Measurements from ENCODE around the gene SH3GLB1. TPM values are rescaled to one million over a fixed set of nuclear protein-coding genes. Genes with fewer than 3 reads are reported as not detected.

Gene SH3GLB1
- total and polyA plus RNA-seq, 2 of the 13 experiments (the other 11 are each of a cell fraction or from before 2014, with no cell fraction given), result 26.0 to 41.5 TPM

DNA sequence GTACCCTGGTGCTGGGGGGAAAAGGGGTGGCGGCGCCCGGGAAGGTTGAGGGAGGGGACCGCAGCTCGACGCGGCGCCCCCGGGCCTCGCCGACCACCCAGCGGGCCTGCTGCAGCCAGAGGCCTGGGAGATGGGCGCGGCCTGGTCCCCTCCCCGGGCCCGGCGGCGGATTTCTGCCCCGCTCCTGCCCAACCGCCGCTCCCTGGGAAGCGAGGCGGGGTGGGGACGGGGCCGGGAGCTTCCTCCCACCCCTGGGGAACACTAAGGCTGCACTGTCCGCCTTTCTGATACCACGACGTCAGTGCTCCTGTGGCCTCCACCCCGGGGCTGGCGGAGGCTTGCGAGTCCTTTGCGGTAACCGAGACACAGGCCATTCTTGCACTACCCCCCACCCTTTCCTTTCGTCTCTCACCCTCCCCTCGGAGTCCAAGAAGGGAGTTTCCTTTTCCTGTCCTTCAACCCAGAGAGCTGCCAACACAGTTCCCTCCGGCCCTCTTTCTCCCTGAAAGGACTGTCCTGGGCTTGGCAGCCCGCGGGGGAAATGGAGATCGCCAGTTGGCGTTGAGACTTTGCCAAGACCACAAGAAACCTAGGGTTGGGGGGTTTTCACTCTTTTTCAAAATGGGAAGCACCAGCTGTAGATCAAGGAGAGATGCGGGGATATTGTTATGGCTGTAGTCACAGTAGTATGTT is 742 bp downstream of the SH3GLB1 start (continued):
- TF ChIP-seq, protein P1, sequence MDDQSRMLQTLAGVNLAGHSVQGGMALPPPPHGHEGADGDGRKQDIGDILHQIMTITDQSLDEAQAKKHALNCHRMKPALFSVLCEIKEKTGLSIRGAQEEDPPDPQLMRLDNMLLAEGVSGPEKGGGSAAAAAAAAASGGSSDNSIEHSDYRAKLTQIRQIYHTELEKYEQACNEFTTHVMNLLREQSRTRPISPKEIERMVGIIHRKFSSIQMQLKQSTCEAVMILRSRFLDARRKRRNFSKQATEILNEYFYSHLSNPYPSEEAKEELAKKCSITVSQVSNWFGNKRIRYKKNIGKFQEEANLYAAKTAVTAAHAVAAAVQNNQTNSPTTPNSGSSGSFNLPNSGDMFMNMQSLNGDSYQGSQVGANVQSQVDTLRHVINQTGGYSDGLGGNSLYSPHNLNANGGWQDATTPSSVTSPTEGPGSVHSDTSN (CRISPR knock-in tag; IDR thresholded peaks at IDR 0.05; ENCODE audit: borderline replicate concordance), result no peak; the same call in 1 of the 2 replicates
- no peak for TF ChIP-seq KDM5B (CRISPR knock-in tag; IDR thresholded peaks at IDR 0.05; ENCODE audit: borderline replicate concordance)
- TF ChIP-seq ZNF24 (IDR thresholded peaks at IDR 0.05), result no peak
- TF ChIP-seq PRMT3 (CRISPR knock-in tag; IDR thresholded peaks at IDR 0.05; ENCODE audit: borderline replicate concordance, low read depth), result no peak
- TF ChIP-seq ZNF34 (CRISPR knock-in tag; IDR thresholded peaks at IDR 0.05; ENCODE audit: borderline replicate concordance), result no peak
- TF ChIP-seq, protein P2, sequence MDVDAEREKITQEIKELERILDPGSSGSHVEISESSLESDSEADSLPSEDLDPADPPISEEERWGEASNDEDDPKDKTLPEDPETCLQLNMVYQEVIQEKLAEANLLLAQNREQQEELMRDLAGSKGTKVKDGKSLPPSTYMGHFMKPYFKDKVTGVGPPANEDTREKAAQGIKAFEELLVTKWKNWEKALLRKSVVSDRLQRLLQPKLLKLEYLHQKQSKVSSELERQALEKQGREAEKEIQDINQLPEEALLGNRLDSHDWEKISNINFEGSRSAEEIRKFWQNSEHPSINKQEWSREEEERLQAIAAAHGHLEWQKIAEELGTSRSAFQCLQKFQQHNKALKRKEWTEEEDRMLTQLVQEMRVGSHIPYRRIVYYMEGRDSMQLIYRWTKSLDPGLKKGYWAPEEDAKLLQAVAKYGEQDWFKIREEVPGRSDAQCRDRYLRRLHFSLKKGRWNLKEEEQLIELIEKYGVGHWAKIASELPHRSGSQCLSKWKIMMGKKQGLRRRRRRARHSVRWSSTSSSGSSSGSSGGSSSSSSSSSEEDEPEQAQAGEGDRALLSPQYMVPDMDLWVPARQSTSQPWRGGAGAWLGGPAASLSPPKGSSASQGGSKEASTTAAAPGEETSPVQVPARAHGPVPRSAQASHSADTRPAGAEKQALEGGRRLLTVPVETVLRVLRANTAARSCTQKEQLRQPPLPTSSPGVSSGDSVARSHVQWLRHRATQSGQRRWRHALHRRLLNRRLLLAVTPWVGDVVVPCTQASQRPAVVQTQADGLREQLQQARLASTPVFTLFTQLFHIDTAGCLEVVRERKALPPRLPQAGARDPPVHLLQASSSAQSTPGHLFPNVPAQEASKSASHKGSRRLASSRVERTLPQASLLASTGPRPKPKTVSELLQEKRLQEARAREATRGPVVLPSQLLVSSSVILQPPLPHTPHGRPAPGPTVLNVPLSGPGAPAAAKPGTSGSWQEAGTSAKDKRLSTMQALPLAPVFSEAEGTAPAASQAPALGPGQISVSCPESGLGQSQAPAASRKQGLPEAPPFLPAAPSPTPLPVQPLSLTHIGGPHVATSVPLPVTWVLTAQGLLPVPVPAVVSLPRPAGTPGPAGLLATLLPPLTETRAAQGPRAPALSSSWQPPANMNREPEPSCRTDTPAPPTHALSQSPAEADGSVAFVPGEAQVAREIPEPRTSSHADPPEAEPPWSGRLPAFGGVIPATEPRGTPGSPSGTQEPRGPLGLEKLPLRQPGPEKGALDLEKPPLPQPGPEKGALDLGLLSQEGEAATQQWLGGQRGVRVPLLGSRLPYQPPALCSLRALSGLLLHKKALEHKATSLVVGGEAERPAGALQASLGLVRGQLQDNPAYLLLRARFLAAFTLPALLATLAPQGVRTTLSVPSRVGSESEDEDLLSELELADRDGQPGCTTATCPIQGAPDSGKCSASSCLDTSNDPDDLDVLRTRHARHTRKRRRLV (CRISPR knock-in tag; IDR thresholded peaks at IDR 0.05), result no peak
- TF ChIP-seq ZMYM4 (CRISPR knock-in tag; IDR thresholded peaks at IDR 0.05), result peak; percentile 72
- TF ChIP-seq FIP1L1 (IDR thresholded peaks at IDR 0.05; ENCODE audit: borderline replicate concordance, insufficient read depth, low read depth, low read length), result no peak
- TF ChIP-seq, protein P3, sequence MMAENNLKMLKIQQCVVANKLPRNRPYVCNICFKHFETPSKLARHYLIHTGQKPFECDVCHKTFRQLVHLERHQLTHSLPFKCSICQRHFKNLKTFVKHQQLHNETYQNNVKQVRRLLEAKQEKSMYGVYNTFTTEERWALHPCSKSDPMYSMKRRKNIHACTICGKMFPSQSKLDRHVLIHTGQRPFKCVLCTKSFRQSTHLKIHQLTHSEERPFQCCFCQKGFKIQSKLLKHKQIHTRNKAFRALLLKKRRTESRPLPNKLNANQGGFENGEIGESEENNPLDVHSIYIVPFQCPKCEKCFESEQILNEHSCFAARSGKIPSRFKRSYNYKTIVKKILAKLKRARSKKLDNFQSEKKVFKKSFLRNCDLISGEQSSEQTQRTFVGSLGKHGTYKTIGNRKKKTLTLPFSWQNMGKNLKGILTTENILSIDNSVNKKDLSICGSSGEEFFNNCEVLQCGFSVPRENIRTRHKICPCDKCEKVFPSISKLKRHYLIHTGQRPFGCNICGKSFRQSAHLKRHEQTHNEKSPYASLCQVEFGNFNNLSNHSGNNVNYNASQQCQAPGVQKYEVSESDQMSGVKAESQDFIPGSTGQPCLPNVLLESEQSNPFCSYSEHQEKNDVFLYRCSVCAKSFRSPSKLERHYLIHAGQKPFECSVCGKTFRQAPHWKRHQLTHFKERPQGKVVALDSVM (CRISPR knock-in tag; IDR thresholded peaks at IDR 0.05), result peak; percentile 84
- TF ChIP-seq SMAD3 (CRISPR knock-in tag; IDR thresholded peaks at IDR 0.05), result no peak
- TF ChIP-seq, protein P4, sequence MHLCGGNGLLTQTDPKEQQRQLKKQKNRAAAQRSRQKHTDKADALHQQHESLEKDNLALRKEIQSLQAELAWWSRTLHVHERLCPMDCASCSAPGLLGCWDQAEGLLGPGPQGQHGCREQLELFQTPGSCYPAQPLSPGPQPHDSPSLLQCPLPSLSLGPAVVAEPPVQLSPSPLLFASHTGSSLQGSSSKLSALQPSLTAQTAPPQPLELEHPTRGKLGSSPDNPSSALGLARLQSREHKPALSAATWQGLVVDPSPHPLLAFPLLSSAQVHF (CRISPR knock-in tag; IDR thresholded peaks at IDR 0.05), result no peak
- TF ChIP-seq POLR2G (IDR thresholded peaks at IDR 0.05; ENCODE audit: low read depth, low read length), result no peak
- TF ChIP-seq ZNF253 (CRISPR knock-in tag; IDR thresholded peaks at IDR 0.05; ENCODE audit: borderline replicate concordance), result no peak
- no peak for TF ChIP-seq ZNF572 (CRISPR knock-in tag; IDR thresholded peaks at IDR 0.05)
- no peak for TF ChIP-seq BHLHE40 (IDR thresholded peaks at IDR 0.05; ENCODE audit: low read length)
- no peak for TF ChIP-seq SSRP1 (CRISPR knock-in tag; IDR thresholded peaks at IDR 0.05)
- peak; percentile 43 for TF ChIP-seq HNRNPK (IDR thresholded peaks at IDR 0.05; ENCODE audit: low read depth, low read length, poor library complexity, severe bottlenecking)
- no peak for TF ChIP-seq ZKSCAN1 (IDR thresholded peaks at IDR 0.05; ENCODE audit: low read length)
- no peak for TF ChIP-seq ATRX (CRISPR knock-in tag; IDR thresholded peaks at IDR 0.05; ENCODE audit: borderline replicate concordance)
- TF ChIP-seq ZNF556 (CRISPR knock-in tag; IDR thresholded peaks at IDR 0.05; ENCODE audit: borderline replicate concordance), result no peak; the same call in 1 of the 2 replicates
- no peak for TF ChIP-seq ZNF121 (CRISPR knock-in tag; IDR thresholded peaks at IDR 0.05)
